PFSK-1 (cell line): Measurements from ENCODE around the gene CARD6. TPM values are rescaled to one million over a fixed set of nuclear protein-coding genes. Genes with fewer than 3 reads are reported as not detected.

ENCODE experiments used
- FOXP2 ChIP-seq: optimal IDR thresholded peaks from 2 replicates; pipeline ENCODE3; 2011; ENCODE audit warnings: borderline replicate concordance, control low read depth, inconsistent platforms; ENCODE audit not compliant: insufficient read depth; ENCODE audit errors: extremely low read length, extremely low read depth
- POLR2AphosphoS5 ChIP-seq: IDR thresholded peaks from 2 replicates; pipeline ENCODE4 v1.6.1; 2012; ENCODE audit warnings: low read depth, mild to moderate bottlenecking, control low read depth, low read length, moderate library complexity
- REST ChIP-seq, 2 experiments: IDR thresholded peaks; 2 replicates each; pipeline versions ENCODE4 v1.6.1 to v1.8.0; 2011 to 2012; ENCODE audit warnings: low read depth in 2 of 2, low read length in 2 of 2, control low read depth in 1 of 2, inconsistent platforms in 1 of 2, mild to moderate bottlenecking in 1 of 2, moderate library complexity in 1 of 2; ENCODE audit not compliant: insufficient read depth in 1 of 2
- SIN3A ChIP-seq: IDR thresholded peaks from 2 replicates; pipeline ENCODE4 v1.6.1; 2012; ENCODE audit warnings: mild to moderate bottlenecking, low read length, moderate library complexity, borderline replicate concordance; ENCODE audit not compliant: insufficient read depth
- TAF1 ChIP-seq: IDR thresholded peaks from 2 replicates; pipeline ENCODE4 v1.6.1; 2012; ENCODE audit warnings: low read length, control low read depth, borderline replicate concordance; ENCODE audit not compliant: insufficient read depth
- polyA plus RNA-seq: library from polyadenylated mRNA; unstranded; fragments of >200 nt; gene quantifications from one replicate; pipeline ENCODE4 v1.2.1, GENCODE V29; 2012; ENCODE audit warnings: low read depth, missing spikeins; ENCODE audit not compliant: insufficient read length

The CARD6 gene
- 0.11 TPM for polyA plus RNA-seq

- TF ChIP-seq SIN3A (no peak), REST (IDR thresholded peaks at IDR 0.05; ENCODE audit: insufficient read depth in 1 of 2, low read depth in 2 of 2, low read length in 2 of 2) (no peak), TAF1 (no peak)
Measured at GRCh38 chr5:40841068-40841805, at the start of gene CARD6. Gene CARD6 (plus strand): TSS chr5:40841367. CDS start chr5:40841383, 16 bp downstream.

GRCh38 chr5:40791715-40792139, 49.4 kb upstream of the CARD6 start:
- TF ChIP-seq POLR2AphosphoS5 (no peak), SIN3A (no peak), TAF1 (no peak), FOXP2 (no peak), REST (IDR thresholded peaks at IDR 0.05; ENCODE audit: insufficient read depth in 1 of 2, low read depth in 2 of 2, low read length in 2 of 2) (no peak)

- no peak for TF ChIP-seq FOXP2
- TF ChIP-seq POLR2AphosphoS5 = no peak
- TF ChIP-seq TAF1 = no peak
- no peak for TF ChIP-seq REST (IDR thresholded peaks at IDR 0.05; ENCODE audit: insufficient read depth in 1 of 2, low read depth in 2 of 2, low read length in 2 of 2)
- TF ChIP-seq SIN3A = no peak
Measured at GRCh38 chr5:40796487-40796889, 44.7 kb upstream of the CARD6 start.

GRCh38 chr5:40797273-40798011, 43.7 kb upstream of the CARD6 start:
- TF ChIP-seq REST (IDR thresholded peaks at IDR 0.05; ENCODE audit: insufficient read depth in 1 of 2, low read depth in 2 of 2, low read length in 2 of 2) = 0 out of 4 replicates have a peak, but pooled peaks of 1 of the 2 experiments have one; percentile 18
- no peak; the same call in 1 of the 2 replicates for TF ChIP-seq POLR2AphosphoS5
- peak; percentile 56 for TF ChIP-seq FOXP2
